GM19438 (cell line): ENCODE results near the gene OS9.
"Not testable (repeated sequence)": the region's sequence is repeated elsewhere in the genome, so short reads cannot be mapped to it uniquely, and the experiment has no call there.

Experiments used
- ATAC-seq: cut with Tn5 transposase; IDR thresholded peaks from one replicate; pipeline ENCODE4 v1.9.1; 2021; ENCODE audit warnings: low read depth; ENCODE audit not compliant: unreplicated experiment

OS9 gene

DNA sequence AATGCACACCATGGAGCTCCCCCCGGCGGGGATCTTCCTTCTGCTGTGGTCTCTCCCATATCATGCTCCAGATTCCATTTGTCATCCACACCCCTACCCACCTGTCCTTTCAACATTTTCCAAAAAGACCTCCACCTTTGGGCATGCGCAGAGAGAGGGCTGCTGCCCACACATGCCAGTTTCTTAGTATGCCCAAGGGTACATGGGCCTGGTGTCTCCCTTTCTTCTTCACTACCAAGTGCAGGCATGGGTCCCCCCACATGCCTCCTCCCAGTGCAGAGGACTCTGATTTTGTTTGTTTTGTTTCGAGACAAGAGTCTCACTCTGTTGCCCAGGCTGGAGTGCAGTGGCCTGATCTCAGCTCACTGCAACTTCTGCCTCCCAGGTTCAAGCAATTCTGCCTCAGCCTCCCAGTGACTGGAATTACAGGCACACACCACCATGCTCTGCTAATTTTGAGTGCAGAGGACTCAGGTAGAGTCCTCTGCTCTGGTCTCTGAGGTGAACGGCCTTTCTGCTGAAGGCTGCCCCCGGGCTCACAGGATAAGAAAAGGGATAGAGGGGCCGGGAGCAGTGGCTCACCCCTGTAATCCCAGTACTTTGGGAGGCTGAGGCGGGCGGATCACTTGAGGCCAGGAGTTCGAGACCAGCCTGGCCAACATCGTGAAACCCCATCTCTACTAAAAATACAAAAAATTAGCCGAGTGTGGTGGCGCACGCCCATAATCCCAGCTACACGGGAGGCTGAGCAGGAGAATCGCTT, 28.1 kb downstream of the OS9 start:
- not testable (repeated sequence) for ATAC-seq

DNA sequence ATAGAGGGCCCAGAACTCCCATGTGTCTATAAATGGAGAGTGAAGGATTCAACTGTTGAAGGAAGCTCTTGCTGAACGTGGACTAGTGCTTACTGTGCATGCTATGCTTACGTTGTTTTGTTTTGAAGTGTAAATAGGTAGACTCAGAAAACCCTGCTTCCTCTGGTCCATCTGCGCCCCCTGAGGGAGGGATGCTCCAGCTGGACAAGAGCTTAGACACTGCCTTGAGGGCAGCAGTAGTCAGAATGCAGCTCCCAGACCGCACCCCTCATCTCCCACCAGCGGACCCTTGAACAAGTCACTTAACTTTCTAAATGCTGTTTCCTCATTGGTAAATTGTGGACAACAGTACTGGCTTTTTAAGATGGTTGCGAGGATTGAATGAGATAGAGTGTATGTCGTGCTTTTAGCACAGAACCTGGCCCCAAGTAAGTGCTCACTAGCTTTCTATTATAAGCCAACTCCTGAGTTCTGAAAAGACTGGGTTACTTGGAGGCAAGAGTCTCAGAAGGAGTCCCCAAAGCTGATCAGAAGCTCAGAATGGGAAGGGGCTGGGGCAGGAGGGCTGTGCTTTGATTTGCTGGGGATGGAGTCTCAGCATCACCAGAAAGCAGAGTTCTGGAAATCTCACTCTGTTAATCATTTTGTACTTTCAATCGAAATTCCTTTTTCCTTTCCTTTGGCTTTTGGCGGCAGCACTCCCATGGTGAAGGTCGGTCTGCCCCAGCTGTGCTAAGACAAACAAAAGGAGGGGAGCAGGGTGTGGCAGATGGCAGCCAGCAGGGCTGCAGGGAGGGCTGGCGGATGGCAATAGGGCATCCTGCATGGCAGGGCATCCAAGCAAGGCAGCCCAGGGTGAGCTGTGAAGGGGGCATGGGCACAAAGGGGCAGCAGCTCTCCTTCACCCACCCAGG, 29.0 kb downstream of the OS9 start:
- ATAC-seq = no peak

DNA sequence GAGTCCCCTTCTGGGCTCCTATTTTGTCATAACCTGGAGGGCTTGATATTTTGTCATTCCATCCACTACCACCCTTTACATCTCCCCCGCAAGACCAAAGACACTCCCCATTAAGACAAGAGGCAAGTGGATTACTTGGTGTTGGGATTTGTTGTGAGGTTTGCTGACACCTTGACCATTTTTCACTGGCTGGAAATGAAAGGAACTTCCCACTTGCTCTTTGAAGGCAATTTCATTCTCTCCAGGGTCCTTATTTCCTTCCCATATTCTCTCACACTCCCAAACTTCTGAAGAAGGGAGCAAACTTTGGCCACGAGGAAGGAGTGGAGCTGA, 29.7 kb downstream of the OS9 start:
- no peak for ATAC-seq

DNA sequence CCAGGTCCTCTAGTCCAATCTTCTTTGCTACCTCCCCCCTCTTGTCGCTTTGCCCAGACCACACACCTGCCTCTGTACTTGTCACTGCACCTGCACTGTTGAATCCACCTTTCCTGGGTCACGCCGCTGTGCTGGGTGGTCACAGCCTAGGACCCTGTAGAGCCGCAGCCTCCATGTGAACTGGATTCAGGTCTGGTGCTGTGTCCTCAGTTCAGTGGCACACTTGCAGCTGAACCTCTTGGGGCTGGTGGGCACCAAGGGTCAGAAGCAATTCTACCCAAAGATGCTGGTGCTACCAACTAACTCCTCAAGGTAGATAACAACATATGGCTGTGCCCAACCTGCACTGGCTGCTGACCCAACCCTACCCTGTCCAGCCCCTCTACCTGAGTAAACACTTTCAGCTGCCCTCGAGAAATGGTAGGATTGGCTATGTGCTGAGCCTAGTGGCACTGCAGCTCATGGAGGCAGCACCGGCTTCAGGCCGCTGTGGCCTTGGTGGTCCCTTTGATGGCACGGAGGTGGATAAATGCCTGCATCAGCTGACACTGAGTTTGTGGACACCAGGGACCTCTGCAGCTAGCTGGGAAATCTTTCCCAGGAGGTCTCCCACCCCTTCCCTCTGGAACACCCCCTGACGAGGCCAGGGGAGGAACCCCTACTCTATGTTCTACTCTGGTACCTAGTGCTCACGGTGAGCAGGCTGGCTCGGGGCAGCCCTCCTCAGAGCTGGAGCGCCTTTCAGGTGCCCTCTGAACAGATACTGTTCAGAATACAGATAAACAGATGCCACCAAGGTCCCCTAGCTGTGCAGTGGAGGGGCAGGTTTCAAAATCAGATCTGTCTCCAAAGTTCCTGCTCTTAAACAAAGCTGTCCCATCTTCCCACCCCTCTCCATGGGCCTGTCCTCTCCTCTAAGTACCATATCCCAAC, 30.3 kb downstream of the OS9 start:
- no peak for ATAC-seq

DNA sequence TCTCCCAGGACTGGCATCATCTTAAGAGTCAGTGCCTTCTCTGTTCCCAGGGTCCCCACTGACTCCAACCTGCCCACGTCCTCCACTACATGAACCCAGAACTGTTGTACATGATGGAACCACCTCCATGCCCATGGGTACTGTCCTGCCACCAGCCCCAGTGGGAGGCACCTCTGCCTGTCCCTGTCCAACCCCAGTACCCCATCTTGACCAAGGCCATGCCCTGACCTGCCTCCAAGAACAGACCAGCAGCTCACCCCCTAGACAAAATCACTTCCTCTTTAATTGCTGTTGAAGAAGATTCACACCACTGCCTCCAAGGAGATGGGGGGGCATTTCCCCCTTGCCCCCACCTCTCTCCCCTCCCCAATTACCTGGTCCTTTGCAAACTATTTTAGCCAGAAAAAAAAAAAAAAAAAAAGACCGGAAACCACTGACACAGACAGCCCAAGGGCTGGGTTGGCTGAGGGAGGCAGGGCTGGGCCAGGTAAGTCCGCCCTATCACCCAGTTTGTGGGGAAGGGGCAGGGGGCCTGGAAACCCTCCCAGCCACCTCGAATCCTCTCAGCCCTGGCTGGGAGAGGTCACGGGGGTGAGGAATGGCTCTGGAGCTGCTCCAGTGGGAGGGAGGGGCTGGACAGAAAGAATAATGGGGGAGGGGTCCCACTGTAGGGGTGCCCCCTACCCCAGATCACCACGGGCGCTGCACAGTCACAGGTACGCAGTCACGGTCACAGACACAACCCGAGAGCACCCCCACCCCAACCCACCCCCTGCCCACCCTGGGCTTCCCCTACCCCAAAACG, 31.2 kb downstream of the OS9 start:
- no peak for ATAC-seq

DNA sequence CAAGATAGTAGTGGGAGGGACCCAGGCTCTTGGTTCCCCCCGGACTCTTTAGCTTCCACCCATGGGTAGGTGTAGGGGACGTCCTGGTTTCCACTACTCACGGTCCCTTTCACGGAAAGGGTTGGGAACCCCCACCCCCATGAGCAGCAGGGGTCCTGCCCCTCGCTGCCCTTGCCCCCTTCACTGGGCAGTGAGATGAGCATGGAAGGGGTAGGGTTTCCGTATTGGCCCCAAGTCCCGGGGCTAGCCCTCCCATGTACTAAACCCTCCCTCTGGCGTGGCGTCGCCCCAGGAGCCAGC, 31.9 kb downstream of the OS9 start:
- no peak for ATAC-seq

DNA sequence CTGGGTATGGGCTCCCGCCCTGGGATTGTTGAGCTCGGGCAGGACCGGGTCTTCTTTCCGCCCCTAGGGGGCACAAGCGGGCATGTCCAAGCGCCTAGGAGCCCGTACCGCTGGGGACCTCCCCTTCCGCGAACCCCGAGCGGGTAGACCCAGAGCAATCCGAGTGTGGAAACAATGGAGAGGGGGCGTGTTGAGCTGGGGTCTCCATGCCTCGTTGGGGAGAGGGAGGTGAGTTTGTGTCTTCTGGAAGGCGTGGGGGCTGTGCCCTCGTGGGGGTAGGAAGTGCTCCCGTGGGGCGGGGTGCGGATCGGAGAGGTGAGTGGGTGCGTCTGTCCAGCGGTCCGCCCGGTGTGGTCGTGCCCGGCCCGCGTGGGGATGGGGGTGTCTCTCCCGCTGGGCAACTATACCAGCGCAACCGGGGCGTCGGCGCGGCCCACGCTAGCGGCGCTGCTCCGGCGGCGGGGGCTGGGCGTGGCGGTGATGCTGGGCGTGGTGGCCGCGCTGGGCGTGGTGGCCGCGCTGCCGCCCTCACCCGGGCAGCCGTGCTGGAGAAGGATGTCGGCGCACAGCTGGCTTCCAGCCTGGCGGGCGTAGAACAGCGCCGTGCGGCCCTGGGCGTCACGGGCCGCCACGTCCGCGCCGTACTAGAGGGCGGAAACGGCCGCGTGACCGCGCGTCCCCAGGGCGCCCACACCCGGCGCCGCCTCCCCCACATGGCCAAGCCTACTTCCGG, 32.4 kb downstream of the OS9 start:
- no peak for ATAC-seq

DNA sequence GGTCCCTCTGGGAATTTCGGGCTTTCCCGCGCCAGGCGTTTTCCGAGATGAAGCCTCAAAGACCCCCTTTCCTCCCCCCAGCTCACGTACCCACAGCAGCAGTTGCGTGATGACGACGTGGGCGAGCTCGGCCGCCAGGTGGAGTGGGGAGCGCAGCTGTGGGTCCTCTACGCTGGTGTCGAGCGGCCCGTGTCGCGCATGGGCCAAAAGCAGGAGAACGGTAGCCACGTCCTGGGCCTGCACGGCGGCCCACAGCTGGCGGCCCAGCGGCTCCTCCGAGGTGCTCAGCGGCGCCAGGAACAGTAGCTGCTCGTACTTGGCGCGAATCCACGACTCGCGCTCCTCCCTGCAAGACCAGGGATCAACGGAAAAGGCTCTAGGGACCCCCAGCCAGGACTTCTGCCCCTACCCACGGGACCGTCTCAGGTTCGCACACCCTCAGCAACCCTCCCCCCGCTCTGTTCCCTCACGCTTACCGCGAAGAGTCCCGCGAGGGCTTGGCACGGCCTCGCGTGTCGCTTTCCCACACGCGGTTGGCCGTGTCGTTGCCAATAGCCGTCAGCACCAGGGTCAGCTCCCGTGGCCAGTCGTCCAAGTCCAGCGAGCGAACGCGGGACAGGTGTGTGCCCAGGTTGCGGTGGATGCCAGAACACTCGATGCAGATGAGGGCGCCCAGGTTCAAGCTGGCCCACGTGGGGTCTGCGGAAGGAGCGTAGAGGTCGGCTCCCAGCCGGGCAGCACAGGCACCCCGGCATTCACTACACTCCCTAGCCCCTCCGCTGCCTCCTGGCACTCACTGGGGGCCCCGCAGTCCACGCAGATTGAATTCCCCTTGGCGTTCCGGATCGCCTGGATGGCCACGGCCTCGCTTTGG, 33.2 kb downstream of the OS9 start:
- no peak for ATAC-seq

DNA sequence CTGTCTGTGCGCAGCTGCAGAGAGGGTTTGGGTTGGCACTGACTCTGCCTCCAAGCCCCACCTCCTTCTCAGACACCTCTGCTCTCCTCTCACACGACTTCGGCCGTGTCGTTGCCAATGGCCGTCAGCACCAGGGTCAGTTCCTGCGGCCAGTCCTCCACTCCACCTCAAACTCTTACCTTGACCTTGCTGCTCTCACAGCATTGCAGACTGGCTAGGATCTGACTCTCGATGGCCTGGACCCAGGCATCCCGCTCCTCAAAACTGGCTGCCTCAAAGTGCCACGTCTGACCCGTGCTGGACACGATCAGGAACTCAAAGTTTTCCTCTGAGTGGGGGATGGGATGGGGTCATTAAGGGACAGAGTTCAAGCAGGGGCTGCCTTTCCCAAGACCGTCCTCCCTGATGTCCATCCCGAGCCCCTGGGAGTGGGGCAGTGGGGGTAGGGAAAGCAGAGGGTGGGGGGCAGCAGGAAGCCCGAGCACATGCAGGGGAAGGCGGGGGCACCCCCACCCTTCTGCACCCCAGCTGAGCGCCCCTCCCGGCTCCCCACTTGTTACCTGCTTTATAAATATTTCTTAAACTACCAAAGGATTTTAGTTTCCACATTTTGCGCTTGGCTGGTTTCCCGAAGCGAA, 33.9 kb downstream of the OS9 start:
- no peak for ATAC-seq

DNA sequence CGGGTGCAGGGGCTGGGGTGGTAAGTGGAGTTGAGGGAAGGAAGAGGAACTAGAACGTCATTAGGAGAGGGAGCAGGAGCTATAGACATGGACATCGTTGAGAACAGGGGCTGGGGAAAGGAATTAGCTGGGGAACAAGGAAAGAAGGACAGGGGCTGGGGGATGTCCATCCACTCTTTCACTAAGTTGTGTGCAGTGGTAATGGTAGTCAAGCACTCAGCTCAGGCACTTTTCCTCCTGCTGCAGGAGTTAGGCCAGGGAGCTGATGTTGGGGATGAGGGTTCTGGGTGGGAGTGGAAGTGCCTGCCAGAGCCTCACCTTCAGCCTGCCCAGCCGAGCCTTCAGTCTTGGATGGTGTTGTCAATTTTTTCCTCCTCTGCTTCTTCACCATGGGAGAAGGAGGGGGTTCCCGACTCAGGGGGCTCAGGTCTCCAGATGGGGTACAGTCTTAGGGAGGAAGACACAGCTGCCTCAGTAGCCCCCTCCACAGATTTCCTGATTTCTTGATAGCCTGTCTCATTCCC, 35.5 kb downstream of the OS9 start:
- ATAC-seq = no peak

DNA sequence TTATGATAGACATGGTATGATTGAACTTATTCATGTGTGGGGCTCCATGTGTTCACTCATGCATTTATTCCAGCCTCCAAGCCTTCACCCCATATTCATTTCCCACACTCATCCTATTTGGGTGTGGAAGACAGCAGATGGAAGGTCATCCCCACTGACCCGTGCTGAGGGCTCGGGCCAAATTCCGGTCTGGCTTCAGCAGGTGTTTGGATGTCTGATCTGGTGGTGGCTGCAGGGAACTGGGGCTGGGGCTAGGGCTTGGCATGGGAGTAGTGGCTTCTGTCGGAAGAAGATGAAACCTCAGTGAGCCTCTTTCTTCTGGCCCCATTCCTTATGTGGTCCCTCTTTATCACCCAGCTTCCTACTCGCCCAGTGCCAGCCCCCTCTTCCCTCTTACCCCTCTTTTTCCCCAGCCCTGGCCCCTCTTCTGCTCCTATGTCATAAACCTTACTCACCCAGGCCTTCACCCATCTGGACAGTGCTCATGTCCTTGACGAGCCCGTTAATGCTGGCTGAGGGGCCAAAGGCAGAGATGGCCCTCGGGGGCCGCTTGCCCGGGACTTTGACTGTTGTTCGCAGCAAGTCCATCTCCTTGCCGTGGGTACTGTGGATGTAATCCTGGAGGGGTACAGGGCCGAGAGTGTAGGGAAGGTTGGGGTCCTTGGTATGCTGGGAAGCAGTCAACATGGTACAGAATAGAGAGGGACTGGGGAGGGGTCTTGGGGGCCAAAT, 36.6 kb downstream of the OS9 start:
- no peak for ATAC-seq

DNA sequence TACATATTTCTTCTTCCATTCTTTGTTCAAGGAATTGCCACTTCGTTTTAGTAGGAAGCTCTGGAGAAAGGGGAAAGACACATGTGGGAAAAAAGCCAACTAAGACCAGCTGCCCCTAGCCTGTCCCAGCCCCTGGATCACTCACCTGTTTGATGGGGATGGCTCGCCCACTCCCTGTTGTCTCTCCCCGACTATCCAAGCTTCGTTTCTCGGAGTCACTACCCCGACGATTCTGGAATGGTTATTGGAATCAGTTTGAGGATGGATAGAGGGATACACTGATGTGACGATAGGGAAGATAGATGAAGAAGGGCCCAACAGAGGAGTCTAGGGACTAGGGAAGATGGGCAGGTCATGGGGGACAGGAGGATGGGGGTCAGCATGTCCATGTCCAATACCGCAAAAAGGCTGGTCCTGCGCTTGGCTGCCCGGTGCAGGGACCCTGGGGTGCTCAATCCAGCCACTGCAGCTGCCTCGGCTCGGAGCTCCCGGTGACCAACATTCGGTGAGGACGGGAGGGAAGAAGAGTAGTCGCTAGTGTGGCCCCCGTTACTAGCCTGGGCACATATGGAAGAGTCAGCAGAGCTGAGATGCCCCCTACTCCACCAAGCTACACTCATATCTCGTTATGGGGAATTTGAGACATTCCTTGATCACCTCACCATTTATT, 37.6 kb downstream of the OS9 start:
- no peak for ATAC-seq

DNA sequence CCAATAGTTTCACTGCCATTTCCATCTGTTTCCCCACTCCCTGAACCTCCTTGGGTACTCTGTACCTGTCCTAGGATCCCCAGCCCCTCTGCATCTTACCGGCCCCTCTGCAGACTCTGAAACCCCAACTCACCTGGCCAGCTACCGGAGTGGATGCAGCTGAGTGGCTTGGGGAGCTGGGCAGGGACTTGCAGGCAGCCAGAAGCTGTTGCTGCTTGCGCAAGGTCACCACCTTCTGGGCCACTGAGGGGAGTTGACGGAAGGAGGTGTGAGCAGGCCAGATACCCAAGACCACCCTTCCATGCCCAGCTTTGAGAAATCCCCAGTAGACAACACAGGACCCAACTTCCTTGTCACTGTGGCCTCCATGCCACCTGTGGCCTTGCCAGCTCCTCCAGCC, 38.3 kb downstream of the OS9 start:
- no peak for ATAC-seq

DNA sequence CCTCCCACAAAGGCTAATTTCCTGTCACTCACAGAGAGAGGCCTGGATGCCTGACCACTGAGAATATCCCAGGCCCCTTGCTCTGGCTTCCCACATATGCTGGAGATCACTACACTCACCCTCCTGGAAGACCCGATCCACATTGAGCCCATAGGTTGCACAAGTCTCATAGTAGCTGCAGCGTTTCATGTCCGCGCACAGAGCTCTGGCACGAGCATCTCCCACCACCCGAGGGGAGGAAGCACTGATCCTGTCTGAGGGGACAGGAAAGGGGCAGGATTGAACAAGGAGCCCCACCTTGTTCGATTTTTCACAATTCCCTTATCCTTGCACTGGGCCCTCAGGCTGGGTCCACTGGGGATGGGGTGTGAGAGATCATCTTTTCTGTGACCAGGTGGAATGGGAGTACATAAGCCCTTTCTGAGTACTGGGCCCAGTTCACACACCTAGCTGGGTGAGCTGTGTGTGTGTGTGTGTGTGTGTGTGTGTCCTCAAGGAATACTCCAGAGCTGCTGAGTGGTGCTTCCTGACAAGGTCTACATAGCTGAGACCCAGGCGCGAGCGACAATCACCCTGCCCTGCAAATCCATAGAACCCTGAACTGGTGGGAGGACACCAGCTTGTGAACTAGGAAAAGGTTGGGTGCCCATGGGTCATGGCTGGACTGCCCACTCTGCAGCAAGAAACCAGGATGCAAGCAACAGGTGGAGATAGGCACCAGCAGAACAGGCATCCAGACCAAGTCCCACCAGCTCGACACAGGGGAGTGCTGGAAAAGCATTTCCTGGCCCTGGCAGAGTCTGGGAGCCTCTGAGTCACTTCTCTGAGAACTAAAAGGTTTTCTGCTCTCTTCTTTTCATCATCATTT, 39.0 kb downstream of the OS9 start:
- no peak for ATAC-seq

DNA sequence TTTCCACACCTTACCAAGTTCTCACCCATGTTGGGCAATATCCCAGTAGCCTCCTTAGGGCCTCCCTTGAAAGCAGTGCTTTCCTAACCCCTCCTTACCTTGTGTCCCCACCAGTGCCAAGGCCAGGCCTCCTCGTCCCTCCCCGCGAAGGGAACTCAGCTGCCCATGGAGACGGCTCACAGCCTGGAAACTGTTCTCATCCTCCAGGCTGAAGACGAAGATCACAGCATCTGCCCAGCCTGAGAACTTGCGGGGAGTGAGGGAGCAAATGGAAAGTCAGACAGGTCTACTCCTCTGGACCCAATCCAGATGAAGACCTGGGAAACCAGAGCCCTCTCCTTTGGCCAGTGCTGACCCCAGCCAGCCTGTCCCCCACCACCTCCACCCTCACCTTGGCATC, 40.0 kb downstream of the OS9 start:
- ATAC-seq = no peak

DNA sequence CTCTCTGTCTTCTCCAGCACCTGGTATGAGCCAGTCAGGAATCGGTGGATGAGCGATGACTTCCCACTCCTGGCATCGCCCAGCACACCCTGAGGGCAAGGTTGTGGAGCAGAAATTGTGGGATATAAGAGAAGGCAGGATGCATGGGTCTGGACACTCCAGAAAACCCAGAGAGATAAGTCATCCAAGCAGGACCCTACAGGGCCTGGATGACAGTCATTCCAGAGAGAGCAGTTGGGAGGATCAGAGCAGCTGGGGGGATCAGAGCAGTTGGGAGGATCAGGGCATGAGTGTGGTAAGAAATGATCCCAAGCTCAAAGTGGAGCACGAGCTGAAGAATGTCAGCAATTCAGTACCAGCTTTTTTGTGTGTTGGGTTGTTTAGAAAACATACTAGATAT, 40.7 kb downstream of the OS9 start:
- ATAC-seq = no peak
